ENCODE results near the gene FSCN2. TPM values are rescaled to one million over a fixed set of nuclear protein-coding genes. Genes with fewer than 3 reads are reported as not detected.

FSCN2 gene
- total and polyA plus RNA-seq, 2 donors = 0.47 to 0.87 TPM

Other genes starting within 250 kb of the FSCN2 start
- 21.0 TPM for gene SLC38A10, start 233.1 kb upstream of the FSCN2 start, total RNA-seq
- 63.6 TPM for gene SLC38A10, start 233.1 kb upstream of the FSCN2 start, polyA plus RNA-seq
- gene BAHCC1, start 132.9 kb upstream of the FSCN2 start, total RNA-seq = 5.8 TPM
- 7.3 TPM for gene BAHCC1, start 132.9 kb upstream of the FSCN2 start, polyA plus RNA-seq
- 1,837 TPM for gene ACTG1, start 15.6 kb upstream of the FSCN2 start, total RNA-seq
- 2,739 TPM for gene ACTG1, start 15.6 kb upstream of the FSCN2 start, polyA plus RNA-seq
- 8.8 TPM for gene FAAP100, start 24.0 kb downstream of the FSCN2 start, total RNA-seq
- 43.9 TPM for gene FAAP100, start 24.0 kb downstream of the FSCN2 start, polyA plus RNA-seq
- 26.1 TPM for gene NPLOC4, start 108.7 kb downstream of the FSCN2 start, total RNA-seq
- 43.3 TPM for gene NPLOC4, start 108.7 kb downstream of the FSCN2 start, polyA plus RNA-seq
- gene TSPAN10, start 108.8 kb downstream of the FSCN2 start, total RNA-seq = 0.47 TPM
- gene TSPAN10, start 108.8 kb downstream of the FSCN2 start, polyA plus RNA-seq = 1.8 TPM
- gene PDE6G, start 128.2 kb downstream of the FSCN2 start, total RNA-seq = 12.2 TPM
- 18.2 TPM for gene PDE6G, start 128.2 kb downstream of the FSCN2 start, polyA plus RNA-seq
- gene OXLD1, start 138.2 kb downstream of the FSCN2 start, total RNA-seq = 60.9 TPM
- 83.0 TPM for gene OXLD1, start 138.2 kb downstream of the FSCN2 start, polyA plus RNA-seq
- 14.4 TPM for gene CCDC137, start 138.4 kb downstream of the FSCN2 start, total RNA-seq
- gene CCDC137, start 138.4 kb downstream of the FSCN2 start, polyA plus RNA-seq = 42.5 TPM
- gene ARL16, start 155.4 kb downstream of the FSCN2 start, total RNA-seq = 23.0 TPM
- gene ARL16, start 155.4 kb downstream of the FSCN2 start, polyA plus RNA-seq = 129 TPM
- gene HGS, start 155.6 kb downstream of the FSCN2 start, total RNA-seq = 39.0 TPM
- 157 TPM for gene HGS, start 155.6 kb downstream of the FSCN2 start, polyA plus RNA-seq
- 21.6 TPM for gene MRPL12, start 175.0 kb downstream of the FSCN2 start, total RNA-seq
- 59.7 TPM for gene MRPL12, start 175.0 kb downstream of the FSCN2 start, polyA plus RNA-seq
- gene SLC25A10, start 183.9 kb downstream of the FSCN2 start, total RNA-seq = 8.3 TPM
- gene SLC25A10, start 183.9 kb downstream of the FSCN2 start, polyA plus RNA-seq = 11.9 TPM